CD4-positive, alpha-beta T cell treated with Interleukin-4 for 4 hours (primary cell): ENCODE data around the gene LLGL2.

Experiments
- DNase-seq: peaks from one replicate; pipeline ENCODE4 v3.0.0-alpha.2; 2020

LLGL2 gene

DNA sequence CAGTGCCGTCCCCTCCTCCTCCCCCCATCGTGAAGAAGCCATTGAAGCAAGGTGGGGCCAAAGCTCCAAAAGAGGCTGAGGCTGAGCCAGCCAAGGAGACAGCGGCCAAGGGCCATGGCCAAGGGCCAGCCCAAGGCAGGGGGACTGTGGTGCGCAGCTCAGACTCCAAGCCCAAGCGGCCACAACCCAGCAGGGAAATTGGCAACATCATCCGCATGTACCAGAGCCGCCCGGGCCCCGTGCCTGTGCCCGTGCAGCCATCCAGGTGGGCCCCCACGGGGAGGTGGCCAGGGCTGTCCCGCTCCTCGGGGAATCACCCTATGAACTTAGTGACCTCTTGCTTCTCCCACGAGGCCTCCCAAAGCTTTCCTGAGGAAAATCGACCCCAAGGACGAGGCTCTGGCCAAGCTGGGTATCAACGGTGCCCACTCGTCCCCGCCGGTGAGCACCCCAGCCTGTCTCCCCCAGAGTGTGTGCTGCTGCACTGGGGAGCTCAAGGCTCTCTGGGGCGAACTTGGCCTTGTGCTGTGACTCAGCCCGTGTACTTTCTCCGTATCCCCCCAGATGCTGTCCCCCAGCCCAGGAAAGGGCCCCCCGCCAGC lies 91.1 kb downstream of the LLGL2 start:
- DNase-seq, result no peak

DNA sequence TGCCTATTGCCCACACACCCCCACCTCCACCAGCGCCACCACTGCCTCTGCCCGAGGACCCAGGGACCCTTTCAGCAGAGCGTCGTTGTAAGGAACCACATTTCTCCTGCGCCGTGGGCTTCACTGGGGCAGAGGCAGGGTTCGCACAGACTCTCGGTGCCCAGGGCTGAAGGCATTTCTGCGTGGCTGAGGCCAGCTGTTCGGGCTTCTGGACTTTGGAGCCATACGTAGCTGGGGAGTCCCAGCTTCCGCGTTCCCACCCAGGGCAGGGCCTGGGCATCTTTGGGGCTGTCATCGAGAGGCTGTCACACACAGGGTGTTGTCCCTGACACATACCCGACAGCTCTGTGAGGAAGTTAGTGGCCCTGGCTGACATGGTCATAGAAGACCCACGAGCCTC lies 91.7 kb downstream of the LLGL2 start:
- no peak for DNase-seq

DNA sequence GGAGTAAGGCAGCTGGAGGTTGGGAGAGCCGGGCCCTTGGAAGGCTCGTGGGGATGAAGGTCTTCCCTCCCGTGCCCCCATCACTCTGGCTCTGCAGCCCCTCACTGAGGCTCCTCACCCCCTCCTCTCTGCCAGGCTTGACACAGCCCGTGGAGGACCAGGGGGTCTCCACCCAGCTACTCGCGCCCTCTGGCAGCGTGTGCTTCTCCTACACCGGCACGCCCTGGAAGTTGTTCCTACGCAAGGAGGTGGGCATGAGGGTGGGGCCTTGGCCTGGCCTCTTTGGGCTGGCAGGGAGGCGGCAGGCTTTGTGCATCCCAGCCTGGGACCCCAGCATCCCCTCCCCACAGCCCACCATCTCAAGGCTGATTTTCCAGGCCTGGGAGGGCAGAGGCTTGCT lies 92.2 kb downstream of the LLGL2 start:
- no peak for DNase-seq

DNA sequence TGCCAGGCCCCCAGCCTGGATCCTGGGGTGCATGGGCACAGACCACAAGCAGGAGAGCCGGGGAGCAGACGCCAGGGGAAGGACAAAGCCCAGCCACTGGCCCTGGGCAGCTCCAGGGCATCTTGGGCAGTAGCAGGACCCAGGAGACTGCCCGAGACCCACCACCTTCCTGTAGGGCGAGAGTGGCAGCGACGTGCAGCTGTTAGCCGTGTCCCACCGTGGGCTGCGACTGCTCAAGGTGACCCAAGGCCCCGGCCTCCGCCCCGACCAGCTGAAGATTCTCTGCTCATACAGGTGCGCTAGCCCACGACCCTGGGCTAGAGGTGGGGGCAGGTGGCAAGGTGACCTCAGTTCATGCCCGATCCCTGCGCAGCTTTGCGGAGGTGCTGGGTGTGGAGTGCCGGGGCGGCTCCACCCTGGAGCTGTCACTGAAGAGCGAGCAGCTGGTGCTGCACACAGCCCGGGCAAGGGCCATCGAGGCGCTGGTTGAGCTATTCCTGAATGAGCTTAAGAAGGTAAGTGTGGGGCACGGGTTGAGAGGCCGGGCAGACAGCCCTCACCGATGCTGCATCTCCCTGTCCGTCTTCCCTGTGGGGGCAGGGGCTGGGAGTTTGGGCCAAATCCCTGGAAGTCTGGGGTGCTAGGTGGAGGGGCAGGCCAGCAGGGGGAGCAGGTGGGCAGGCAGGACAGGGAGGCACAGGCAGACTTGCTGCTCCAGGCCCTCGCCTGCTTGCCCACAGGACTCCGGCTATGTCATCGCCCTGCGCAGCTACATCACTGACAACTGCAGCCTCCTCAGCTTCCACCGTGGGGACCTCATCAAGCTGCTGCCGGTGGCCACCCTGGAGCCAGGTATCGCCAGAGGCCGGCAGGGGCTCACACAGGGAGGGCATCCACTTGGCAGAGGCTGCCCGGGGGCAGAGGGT lies 94.3 kb downstream of the LLGL2 start:
- DNase-seq, result no peak

DNA sequence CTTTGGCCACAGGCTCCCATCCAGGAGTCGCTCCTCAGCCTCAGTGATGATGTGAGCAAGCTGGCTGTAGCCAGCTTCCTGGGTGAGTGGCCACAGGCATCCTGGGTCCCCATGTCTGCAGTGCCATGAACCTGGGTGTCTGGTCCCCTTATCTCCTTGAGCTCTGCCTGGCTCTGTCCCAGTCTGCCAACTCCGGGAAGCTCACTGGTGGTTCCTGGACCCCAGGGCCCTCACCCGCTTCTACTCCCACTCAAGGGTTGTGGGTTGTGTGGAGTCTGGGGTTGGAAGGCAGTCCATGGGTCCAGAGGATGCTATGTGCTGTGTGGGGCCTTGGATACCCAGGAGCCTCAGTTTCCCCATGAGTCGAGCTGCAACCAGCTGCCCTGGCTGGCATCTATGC lies 96.0 kb downstream of the LLGL2 start:
- DNase-seq, result no peak

DNA sequence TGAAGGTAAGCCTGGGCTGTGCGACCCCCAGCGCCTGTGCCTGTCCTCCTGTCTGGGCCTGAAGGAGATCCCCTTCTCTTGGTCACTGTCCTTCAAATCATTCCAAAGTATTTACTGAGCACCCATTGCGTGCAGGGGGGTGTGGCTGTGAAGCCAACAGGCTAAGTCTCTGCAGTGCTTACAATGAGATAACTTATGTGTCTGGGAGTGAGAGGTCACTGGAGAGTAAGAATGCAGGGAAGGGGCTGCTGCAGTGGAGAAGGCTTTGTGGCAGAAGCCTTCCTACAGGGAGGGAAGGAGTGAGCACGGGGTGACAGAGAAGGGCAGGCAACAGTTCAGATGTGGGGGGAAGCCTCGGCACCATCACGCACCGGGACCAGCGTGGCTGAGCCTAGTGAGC lies 96.6 kb downstream of the LLGL2 start:
- no peak for DNase-seq

DNA sequence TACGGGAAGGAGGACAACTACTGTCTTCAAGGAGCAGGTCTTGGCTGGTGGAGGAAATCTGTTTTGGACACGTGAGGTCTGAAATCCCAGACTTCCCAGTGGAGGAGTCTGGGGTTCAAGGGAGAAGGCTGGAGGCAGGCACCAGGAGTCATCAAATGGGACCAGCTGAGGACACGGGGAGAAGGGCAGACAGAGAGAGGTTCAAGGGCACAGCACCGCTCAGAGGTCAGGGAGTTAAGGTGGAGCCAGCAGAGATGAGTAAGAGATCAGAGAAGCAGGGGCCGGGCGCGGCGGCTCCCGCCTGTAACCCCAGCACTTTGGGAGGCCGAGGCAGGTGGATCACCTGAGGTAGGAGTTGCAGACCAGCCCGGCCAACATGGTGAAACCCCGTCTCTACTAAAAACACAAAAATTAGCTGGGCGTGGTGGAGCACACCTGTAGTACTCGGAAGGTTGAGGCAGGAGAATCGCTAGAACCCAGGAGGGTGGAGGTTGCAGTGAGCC lies 97.3 kb downstream of the LLGL2 start:
- DNase-seq, result no peak

DNA sequence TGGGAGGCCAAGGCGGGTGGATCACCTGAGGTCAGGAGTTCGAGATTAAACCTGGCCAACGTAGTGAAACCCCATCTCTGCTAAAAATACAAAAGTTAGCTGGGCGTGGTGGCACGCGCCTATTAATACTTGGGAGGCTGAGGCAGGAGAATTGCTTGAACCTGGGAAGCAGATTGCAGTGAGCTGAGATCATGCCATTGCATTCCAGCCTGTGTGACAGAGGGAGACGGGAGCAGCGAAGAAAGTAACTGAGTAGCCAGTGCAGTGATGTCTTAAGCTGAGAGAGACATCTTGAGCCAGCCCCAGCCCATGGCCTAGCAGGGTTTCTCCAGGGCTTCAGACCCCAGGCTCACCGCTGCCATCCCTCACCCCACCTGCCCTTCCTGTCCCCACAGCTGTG lies 97.9 kb downstream of the LLGL2 start:
- no peak for DNase-seq

DNA sequence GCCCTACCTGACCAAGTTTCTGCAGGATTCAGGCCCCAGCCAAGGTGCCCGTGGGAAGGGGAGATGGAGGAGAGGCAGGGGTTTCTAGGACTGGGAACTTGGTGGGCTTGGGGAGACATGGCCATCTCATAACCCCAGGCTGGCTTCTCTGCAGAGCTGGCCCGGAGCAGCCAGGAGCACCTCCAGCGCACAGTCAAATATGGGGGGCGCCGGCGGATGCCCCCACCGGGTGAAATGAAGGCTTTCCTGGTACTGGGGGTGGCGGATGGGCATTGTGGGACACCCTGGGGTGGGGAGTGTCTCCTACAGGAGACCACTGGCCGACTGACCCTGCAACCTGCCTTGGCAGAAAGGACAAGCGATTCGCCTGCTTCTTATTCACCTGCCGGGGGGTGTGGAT lies 98.5 kb downstream of the LLGL2 start:
- DNase-seq, result no peak
